ENCODE measurements around the gene RPL14.

GRCh38 chr3:40455328-40455727, 1.8 kb upstream of the RPL14 start:
- TF ChIP-seq CTCF (IDR thresholded peaks at IDR 0.05): no peak
- no peak for TF ChIP-seq POLR2A (IDR thresholded peaks at IDR 0.05)

Measured in heart left ventricle (tissue), 13 donors.